HG02870 (cell line): ENCODE data around the gene ALOXE3.

ENCODE experiments used
- ATAC-seq: cut with Tn5 transposase; IDR thresholded peaks from one replicate; pipeline ENCODE4 v1.9.1; 2021; ENCODE audit warnings: mild to moderate bottlenecking, moderate library complexity; ENCODE audit not compliant: unreplicated experiment

ALOXE3 gene

DNA sequence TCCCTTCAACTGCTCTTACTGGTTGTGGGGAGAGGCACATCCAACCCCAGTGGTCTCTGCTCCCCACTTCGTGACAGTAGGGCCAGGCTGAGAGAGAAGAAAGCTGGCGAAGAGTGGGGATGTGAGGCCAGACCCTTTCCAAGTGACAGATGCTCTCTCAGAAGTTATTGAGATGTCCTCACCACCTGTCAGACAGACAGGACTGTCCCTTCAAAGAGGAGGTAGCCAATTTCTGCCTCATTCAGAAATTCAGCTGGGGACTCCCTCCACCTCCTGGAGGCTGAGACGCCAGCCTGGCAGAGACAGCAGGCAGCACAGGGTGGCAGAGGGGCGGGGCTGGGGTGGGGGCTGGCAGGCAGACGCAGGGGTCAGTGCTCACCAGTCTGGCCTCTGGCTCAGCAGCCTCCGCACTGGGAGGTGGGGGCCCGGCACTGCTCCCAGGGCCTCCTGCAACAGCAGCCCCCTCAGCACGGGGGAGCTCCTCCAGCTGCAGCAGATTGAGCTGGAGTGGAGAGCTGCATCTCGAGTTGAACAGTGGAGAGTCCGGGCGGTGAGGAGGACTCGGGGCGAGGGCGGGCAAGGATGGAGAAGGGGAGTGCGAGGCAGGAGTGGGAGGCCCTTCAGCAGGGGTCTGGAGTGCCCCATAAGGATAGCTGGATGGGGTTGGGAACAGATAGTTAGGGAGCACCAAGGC, 24.7 kb upstream of the ALOXE3 start:
- ATAC-seq, result no peak

- no peak for ATAC-seq
These were observed 24.0 kb upstream of the ALOXE3 start for GRCh38 chr17:8142158-8142886.

GRCh38 chr17:8141741-8142140, 23.4 kb upstream of the ALOXE3 start:
- no peak for ATAC-seq

GRCh38 chr17:8141045-8141444, 22.7 kb upstream of the ALOXE3 start:
- ATAC-seq, result no peak

- no peak for ATAC-seq
These were observed 22.0 kb upstream of the ALOXE3 start for GRCh38 chr17:8140065-8141029.

GRCh38 chr17:8138672-8139371, 20.5 kb upstream of the ALOXE3 start:
- peak; percentile 80 for ATAC-seq

GRCh38 chr17:8138374-8138671, 20.0 kb upstream of the ALOXE3 start:
- ATAC-seq, result no peak

- ATAC-seq, result no peak
These were observed 19.5 kb upstream of the ALOXE3 start for GRCh38 chr17:8137645-8138373.

GRCh38 chr17:8133941-8134340, 15.6 kb upstream of the ALOXE3 start:
- no peak for ATAC-seq

- no peak for ATAC-seq
These were observed 15.1 kb upstream of the ALOXE3 start for GRCh38 chr17:8133399-8133798.

GRCh38 chr17:8131844-8132441, 13.6 kb upstream of the ALOXE3 start:
- ATAC-seq, result no peak

DNA sequence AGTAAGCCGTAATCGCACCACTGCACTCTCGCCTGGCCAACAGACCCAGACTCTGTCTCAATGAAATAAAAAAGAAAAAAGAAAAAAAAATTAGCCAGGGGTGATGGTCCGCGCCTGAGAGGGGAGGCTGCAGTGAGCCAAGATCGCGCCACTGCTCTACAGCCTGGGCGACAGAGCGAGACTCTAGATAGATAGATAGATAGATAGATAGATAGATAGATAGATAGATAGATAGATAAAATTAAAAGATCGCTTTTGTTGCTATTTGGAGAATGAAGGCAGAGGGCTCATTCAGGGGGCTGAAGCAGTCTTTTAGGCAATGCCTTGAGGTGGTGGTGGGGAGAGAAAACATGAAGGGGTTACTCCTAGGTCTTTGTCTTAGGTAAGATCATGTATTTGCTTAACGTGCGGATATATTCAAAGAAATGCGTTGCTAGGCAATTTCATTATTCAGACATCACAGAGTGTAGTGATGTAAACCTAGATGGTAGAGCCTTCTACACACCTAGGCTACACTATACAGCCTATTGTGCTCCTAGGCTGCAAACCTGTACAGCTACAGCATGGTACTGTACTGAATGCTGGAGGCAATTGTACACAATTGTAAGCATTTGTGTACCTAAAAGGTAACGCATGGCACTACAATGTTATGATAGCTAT, 9.9 kb upstream of the ALOXE3 start:
- ATAC-seq, result no peak

DNA sequence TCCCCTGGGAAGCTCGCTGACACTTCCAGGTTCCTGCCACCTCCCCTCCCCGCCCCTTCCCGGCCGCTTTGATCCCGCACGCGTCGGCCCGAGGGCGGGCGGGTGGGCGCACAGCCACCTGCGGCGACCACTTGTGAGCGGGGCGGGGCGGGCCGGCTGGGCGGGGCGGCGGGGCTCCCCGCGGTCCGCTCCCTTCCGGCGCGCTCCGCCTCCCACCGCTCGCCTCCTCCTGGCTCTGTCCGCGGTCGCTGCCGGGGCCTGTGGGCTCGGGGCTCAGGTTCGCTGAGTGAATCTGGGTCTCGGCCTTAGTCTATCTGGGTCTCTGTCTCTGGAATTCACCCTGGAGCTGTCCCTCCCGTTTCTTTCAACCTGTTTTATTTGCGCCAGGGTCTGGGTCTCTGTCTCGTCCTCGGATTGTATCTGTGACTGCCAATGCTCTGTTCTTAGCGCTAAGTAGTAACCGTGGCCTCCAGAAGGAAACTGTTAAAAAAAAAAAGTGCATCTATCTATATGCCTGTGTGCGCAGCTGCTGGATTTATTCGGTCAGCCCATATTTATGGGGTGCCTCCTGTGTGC, 8.3 kb upstream of the ALOXE3 start:
- ATAC-seq, result no peak

- ATAC-seq, result no peak
These were observed 7.7 kb upstream of the ALOXE3 start for GRCh38 chr17:8125947-8126490.

DNA sequence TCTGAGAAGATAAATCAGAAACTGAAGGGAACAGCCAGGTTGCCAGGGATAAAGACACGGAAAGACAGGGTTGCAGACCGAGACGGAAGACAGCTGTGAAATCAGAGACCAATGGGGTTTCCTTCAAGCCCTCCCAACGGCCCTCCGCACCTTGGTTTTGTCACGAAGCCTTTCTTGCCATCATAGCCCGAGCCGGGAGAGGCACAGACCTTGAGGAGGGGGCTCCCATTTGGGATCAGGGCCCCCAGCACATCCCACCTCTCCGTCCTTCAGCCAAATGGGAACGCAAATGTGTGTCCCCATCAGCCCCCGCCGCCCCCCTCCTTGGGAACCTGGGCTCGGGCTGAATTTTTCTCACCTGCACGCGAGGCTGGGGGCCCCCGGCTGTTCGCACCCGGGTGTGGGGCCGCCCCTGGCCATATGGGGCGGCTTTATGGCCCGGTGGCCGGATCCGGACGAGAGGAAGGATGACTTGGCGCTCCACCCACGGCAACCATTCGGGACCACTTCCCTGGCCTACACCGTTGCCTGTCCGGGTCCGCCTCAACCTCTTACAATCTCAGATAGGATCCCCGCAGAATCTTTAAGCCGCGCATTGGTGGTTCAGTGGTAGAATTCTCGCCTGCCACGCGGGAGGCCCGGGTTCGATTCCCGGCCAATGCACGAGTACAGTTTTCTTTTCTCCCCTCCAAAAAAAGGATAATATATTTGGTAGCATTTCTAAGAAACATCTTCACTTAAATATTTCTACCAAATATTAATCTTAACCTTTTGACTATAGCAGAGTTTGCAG, 7.0 kb upstream of the ALOXE3 start:
- ATAC-seq, result no peak

GRCh38 chr17:8124350-8125153, 6.2 kb upstream of the ALOXE3 start:
- no peak for ATAC-seq

DNA sequence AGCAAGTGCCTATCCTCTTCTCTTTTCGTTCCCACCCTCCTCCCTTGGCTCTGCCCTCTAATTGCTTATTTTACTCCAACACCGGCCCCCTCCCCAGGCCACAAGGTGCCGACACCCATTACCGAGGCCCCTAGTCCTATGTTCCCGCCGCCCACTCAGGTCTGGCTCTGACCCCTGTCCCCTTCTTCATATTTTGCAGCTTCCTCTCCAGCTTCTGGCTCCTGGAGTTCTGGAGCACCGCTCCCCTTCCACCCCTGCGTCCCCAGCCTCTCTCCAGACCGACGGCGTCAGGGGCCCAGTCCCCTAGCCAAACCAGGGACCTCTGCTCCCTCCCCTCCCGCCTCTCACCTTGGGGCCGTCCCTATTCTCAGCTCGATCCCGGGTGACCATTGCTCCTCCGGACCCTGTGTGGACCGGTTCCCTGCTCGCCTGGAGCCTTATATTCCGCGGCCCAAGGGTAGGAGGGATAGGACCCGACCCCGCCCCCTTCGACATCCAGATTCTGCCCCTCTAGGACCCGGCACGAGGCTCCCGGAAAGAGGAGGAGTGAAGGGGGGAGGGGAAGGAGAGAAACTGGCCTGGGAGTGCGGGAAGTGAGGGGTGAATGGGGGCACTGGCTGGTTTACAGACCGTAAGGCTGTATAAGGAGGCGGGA, 5.5 kb upstream of the ALOXE3 start, which contains the start of gene HES7:
TSS of gene HES7 (minus strand) at position 412 of the 655 bp plus-strand sequence. CDS start at position 390, 22 bp downstream.
- ATAC-seq, result no peak
